T follicular helper cell (primary cell): ENCODE results near the gene MTHFS.
"Not testable (repeated sequence)": the region's sequence is repeated elsewhere in the genome, so short reads cannot be mapped to it uniquely, and the experiment has no call there.

ENCODE experiments used
- DNase-seq: peaks from one replicate; pipeline ENCODE4 v3.0.0-alpha.2; 2020; ENCODE audit warnings: low read depth

MTHFS gene

GRCh38 chr15:79915776-79916501, 19.1 kb upstream of the MTHFS start:
- DNase-seq: not testable (repeated sequence)

- DNase-seq: no peak
These were observed 17.9 kb upstream of the MTHFS start for GRCh38 chr15:79914728-79915127.

GRCh38 chr15:79909556-79910335, 12.9 kb upstream of the MTHFS start:
- not testable (repeated sequence) for DNase-seq

- no peak for DNase-seq
These were observed 7.5 kb upstream of the MTHFS start for GRCh38 chr15:79904271-79904670.

GRCh38 chr15:79903626-79904025, 6.8 kb upstream of the MTHFS start:
- DNase-seq: no peak

- no peak for DNase-seq
These were observed 6.3 kb upstream of the MTHFS start for GRCh38 chr15:79903144-79903543.

- DNase-seq: no peak
These were observed 5.1 kb upstream of the MTHFS start for GRCh38 chr15:79901958-79902357.

GRCh38 chr15:79900818-79901378, 4.1 kb upstream of the MTHFS start:
- DNase-seq: not testable (repeated sequence)

- DNase-seq: no peak
These were observed 3.3 kb upstream of the MTHFS start for GRCh38 chr15:79900087-79900486.

- not testable (repeated sequence) for DNase-seq
These were observed 2.0 kb upstream of the MTHFS start for GRCh38 chr15:79898786-79899185.

GRCh38 chr15:79898369-79898768, 1.6 kb upstream of the MTHFS start:
- no peak for DNase-seq

GRCh38 chr15:79897701-79898113, 893 bp upstream of the MTHFS start:
- no peak for DNase-seq

- no peak for DNase-seq
These were observed 515 bp upstream of the MTHFS start for GRCh38 chr15:79897380-79897678.

- no peak for DNase-seq
These were observed 632 bp downstream of the MTHFS start for GRCh38 chr15:79896131-79896633.

GRCh38 chr15:79887054-79887930, 9.5 kb downstream of the MTHFS start:
- no peak for DNase-seq

- DNase-seq: no peak
These were observed 10.7 kb downstream of the MTHFS start for GRCh38 chr15:79886124-79886523.

- no peak for DNase-seq
These were observed 12.6 kb downstream of the MTHFS start for GRCh38 chr15:79884204-79884596.

- no peak for DNase-seq
These were observed 13.1 kb downstream of the MTHFS start for GRCh38 chr15:79883579-79884203.

- no peak for DNase-seq
These were observed 15.1 kb downstream of the MTHFS start for GRCh38 chr15:79881668-79882067.

GRCh38 chr15:79881254-79881653, 15.6 kb downstream of the MTHFS start:
- DNase-seq: no peak

GRCh38 chr15:79878078-79878705, 18.6 kb downstream of the MTHFS start:
- DNase-seq: no peak
